GM21737 (cell line): Measurements from ENCODE around the gene PLA2G4B.

ENCODE experiments used
- ATAC-seq: cut with Tn5 transposase; IDR thresholded peaks from one replicate; pipeline ENCODE4 v1.9.1; 2021; ENCODE audit warnings: mild to moderate bottlenecking, moderate library complexity; ENCODE audit not compliant: unreplicated experiment

Gene PLA2G4B

DNA sequence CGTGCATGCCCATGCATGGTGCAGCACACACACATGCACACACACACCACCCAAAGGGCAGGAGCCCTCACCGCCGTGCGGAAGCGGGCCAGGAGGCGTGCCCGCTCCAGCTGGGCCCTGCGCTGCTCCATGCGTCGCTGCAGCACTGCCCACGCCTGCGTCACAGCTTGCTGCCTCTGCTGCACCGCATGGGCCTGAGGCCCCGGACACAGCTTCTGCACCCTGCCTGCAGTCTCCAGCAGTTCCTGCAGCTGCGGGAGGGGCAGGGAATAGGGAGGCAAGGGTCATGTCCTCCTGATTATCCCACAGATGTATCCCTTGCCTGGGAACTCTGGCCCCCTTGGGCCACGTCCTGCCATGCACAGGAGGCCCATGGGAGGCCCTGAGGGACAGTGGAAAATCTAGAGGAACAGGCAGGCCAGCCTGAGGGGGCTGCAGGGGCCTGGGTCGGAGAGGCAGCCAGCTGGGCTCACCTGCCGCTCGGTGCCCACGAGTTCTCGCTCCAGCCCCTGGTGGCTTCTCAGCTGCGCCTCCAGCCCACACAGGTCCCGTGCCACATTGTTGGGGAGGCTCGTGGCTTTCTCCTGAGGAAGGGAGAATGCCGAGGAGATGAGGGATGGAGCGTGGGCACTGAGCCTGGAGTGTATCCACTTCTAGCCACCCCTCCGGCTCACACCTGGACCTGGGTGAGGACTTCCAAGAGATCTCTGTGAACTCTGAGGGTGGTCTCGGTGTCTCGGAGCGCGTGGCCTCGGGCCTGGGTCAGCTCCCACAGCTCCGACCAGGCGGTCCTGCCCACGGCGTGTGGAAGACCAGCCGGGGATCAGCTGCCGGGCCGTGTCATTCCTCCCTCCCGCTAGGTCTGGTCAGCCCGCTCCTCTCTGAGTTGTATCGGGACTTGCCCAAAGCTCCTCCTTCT is 31.4 kb downstream of the PLA2G4B start:
- ATAC-seq = no peak

GRCh38 chr15:41870689-41871081 is 32.0 kb downstream of the PLA2G4B start:
- no peak for ATAC-seq

DNA sequence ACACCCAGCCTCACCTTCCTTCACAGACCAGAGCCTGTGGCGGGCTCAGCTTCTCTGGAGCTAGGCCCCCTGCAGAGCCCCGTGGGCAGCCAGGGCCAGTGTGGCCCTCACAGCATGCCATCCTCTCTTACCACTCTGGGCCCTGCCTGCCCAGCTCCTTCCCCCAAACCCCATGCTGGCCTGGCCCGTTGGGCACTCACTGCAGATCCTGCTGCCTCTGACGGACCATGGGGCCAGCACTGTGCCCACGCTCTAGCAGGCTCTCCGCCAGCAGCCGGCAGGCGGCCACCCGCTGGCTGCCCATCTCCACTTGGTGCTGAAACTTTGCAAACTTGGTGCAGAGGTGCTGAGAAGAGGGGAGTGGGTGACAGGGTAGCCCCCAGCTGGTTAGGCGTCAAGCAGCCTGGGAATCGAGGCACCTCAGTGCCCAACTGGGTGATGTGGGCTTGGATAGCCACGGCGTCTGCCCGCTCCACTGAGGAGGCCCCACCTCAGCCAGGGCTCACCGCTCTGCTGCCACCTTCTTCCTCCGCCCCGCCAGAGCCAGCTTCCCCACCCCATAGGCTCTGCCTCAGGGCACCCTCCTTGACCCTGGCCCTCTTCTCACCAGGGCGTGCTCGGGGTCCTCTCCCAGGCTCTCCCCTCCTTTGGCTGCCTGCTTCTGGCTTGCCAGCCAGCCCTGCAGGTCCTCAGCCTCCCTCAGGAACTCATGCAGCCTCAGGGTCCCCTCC is 32.7 kb downstream of the PLA2G4B start:
- no peak for ATAC-seq

DNA sequence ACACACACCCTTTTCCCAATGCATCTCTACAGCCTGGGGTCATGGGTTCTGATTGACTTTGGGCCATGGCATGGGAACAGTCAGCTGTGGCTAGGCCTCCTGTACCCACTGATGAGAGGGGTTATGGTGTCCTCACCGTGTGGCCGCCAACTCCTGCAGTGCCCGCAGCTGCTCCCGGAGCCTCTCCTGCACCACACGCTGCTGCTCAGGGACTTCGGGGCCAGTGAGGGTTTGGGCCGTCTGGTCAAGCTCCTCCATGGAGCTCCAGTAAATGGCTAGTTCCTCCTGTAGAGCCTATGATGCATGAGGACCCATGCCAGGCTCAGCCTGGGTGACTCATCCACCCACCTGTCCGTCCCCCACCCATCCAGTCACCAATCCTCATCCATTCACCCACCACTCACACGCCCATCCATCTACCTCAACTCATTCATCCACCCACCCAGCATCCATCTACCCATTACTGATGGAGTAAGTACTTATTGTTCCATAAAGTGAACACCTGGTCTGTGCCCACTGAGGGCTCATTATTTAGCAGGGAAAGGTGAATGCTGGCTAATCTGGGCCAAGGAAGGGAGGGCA is 33.6 kb downstream of the PLA2G4B start:
- ATAC-seq = no peak

DNA sequence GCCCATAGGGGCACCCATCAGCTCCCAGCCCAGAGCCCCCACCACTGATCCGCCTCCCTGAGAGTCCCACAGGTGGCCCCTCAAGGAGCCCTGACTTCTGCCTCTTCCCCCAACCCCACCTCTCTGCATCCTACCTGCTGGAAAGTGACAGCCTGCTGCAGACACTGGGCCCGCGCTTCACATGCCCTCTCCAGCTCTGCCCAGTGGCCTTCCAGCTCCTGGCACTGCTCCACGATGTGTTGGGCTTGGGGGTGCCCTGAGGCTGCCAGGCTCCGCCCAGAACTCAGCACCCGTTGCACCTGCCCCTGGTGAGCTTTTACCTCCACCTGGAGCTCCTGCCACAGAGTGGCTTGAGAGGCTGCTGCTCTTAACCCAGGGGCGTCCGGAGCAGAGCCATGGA is 35.1 kb downstream of the PLA2G4B start:
- ATAC-seq = no peak

- ATAC-seq = no peak
Measured at GRCh38 chr15:41874736-41875135, 36.1 kb downstream of the PLA2G4B start.

DNA sequence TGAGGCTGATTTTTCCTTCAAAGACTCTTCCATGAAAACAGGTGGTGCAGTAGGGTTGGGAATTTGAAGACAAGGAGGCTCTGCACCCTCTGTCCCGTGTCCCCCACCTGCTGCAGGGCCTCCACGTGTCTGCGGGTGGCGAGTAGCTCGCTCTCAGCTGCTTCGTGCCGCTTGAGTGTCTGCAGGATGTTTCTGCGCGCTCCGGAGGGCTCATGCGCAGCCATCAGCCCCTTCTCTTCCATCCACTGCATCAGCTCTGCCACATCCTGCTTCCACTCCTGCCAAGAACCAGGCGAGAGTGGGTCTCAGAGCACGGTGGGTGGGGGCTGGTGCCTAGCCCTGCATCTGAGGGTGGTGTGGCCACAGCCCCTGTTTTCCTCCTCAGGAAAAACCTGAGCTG is 37.4 kb downstream of the PLA2G4B start:
- no peak for ATAC-seq

GRCh38 chr15:41876689-41877088 is 38.0 kb downstream of the PLA2G4B start:
- no peak for ATAC-seq

DNA sequence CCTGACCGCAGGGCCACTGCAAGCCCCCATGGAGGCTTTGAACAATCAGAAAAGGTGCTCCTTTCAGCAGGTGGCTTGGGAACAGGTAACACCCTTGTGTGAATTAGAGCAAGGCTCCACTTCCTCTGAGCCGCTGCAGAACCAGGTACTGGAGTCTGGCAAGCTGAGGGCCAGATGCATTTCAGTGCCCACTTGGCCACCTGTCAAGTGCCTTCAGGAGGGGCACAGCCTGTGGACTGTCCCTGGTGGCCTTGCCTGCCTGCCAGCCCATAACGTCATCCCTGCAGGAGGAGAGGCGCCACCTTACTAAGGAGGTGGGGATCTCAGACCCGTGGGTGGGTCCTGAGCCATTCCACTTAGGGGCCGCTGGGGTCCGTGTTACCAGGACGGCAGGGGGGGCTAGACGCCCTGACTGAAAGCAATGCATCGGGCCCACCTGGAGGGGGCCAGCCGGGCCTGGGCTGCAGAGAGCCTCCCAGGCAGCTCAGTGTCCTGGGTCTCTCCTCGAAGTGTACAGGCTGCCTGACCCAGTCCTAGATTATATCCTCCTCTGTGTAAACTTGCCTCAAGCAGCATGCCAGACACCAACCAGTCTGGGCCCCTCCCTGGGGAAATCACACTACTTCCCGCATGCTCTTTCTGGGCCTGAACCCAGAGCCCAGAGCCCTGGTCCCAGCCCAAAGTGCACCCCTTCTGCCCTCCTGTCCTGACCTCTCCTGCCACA is 39.1 kb downstream of the PLA2G4B start:
- ATAC-seq = no peak

DNA sequence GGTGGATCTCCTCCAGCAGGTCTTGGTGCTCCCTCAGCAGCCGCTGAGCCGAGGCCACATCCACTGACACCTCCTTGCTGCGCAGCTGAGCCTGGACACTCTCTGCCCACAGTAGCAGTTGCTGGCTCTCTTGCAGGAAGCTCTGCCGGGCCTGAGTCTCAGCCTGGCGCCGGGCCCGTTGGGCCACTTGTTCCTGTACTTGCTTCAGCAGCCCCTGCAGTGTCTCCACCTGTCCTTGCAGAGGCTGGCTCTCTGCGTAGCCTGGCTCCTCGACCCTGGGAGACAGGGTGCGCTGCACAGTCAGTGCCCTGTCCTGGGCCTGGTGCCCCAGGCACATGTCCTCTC is 39.7 kb downstream of the PLA2G4B start:
- no peak for ATAC-seq

- ATAC-seq = no peak
Measured at GRCh38 chr15:41879321-41879845, 40.7 kb downstream of the PLA2G4B start.

DNA sequence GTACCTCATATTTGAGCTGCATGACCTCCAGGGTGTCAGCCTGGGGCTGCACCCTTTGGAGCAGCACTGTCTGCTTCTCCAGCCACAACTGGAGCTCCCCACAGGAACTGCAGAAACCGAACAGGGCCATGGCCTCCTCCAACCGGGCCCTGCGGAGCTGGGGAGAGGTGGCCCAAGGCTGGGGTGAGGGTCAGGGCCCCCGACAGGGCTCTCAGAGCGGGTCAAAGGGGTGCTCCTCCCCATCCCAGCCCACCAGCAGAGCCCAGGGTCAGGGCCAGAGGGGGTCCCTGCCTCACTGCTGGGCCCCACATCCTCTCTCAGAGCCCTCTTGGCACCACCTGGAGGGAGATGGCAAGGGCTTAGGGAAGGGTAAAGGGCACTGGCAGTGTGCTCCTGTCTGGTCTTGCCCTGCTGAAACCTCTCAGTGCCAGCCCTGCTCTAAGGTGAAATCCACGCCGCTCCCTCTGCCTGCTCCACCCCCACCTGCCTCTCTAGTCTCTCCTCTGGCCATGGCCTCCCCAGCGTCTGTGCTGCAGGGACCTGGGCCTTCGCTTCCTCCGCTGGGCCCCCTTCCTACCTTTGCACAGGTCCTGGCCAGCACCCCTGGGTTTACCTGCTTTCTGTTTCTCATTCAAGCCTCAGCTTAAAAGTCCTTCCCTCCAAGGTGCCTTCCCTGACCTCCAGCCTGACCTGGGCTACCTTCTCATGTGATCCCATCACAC is 41.7 kb downstream of the PLA2G4B start:
- no peak for ATAC-seq

DNA sequence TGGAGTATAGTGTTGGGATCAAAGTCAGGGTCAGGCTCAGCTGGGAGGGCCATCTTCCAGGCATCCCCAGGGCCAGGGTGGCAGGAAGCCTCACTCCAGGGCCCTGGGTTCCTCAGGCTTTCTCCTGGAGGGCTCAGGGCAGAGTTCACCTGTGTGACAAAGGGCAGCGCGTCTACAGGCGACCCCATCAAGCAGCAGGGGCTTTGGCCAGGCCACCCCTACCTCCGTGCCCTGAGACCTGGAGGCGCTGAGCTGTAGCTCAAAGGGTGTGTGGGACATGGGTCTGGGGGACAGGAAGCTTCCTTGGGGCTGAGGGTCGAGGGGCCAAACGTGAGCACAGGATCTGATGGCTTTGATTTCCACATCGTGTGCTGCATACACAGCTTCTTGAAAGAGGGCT is 42.4 kb downstream of the PLA2G4B start:
- ATAC-seq = no peak

- ATAC-seq = no peak
Measured at GRCh38 chr15:41881550-41881919, 42.9 kb downstream of the PLA2G4B start.

DNA sequence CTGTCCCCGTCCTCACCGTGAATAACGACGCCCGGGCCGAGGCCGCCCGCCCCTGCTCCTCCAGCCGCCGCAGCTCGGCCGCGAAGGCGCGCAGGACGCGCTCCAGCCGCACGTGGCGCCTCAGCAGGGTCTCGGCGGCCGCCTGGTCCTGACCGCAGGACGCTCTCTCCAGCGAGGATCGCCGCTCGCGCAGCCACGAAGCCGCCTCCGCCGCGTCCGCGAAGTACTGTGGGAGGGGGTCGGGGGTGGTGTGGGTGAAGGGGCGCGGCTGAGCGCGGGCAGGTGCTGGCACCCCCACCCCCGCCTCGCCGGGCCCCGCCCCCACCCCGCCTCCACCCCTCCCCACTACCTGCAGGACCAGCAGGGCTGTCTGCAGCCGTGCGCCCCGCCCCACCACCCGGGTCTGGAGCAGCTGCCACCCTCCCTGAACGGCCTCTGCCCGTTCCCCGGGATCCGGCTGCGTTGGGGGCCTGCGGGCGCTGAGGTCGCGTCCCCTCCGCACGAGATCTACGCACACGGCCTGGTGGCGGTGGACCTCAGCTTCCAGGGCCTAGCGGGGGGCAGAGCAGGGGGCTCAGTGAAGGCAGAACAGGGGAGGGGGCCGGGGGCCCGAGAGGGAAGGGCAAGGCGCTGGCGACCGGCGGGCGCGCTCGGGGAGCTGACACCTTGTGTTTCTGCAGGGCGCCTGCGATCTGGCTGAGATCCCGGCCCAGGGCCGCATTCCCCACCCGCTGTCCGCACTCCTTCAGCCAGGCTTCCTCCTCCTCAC is 43.5 kb downstream of the PLA2G4B start:
- ATAC-seq = no peak

DNA sequence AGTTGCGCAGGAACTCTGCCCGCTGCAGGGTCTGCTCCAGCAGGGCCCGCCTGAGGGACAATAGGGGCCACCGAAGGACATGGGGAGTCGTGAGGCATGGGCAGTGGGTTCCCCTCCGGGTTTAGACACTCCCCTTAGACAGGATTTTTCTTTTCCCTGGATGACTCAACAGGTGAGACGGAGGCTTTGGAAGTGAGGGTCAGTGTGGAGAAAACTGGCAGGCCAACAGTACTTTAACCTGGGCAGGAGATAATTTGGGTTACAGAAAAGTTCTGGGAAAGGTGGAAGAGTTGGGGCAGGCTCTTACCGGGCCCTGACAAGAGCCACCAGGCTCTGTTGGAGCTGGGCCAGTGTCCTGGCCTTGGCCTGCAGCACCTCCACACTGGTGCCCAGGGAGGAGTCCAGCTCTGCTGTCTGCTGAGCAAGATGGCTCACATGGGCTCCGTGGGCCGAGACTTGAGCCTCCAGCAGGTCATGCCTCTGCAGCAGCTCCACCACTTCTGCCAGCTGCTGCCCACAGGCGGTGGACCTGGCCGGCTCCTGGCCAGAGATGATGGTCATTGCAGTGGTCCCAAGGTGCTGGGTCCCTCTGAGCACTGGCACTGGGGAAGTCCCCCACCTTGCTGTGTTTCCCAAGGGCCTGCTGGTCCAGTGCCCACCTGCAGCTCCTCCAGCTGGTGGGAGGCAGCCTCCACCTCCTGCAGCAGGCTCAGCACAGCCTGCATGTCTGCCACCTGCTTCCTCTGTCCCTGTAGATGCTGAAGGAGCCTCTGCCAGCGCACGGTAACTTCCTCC is 44.2 kb downstream of the PLA2G4B start:
- no peak for ATAC-seq

DNA sequence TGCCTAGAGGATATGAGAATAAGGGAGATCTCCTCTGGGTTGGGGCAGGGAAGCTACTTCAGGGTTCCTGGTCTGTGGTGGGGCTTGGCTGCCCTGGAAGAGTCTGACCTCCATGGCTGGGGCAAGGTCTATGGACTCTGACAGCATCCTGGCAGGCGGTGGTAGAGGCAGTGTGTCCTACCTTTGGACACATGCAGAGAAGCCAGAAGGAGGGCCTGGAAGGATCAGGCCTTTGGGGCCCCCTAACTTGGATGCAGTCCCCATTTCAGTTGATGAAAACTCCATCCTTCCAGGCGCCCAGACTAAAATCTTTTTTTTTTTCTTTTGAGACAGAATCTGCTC is 44.8 kb downstream of the PLA2G4B start:
- ATAC-seq = no peak

DNA sequence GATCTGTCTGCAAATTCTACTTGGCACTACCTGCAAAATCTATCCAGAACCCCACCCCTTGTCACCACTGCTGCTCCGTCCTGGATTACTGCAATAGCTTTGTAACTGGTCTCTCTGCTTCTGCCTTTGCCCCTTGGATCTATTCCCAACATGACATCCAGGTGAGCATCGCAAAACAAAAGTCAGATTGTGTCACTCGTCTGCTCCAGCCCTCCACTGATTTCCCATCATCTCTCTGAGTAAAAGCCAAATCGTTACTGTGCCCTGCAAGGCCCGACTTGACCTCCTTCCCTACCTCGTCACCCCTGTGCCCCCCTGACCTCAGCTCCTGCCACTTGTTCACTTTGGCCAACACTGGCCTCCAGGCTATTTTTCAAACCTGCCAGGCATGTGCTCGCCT is 45.8 kb downstream of the PLA2G4B start:
- no peak for ATAC-seq

DNA sequence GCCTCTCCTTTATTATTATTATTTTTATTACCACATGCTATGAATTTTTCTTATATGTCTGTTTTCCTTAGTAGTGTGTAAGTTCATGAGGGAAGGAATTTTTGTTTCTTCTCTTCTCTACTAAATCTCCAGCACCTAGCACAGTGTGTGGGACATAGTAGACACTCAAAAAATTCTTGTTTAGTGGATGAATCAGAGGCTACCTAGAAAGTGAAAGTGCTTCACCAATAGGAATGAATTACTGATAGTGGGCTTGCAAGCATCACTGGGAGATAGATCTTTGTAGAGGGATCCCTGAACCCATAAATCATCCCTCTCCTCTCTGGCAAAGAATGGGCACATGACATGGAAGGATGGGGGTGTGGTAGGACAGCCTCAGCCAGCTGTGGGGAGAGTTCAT is 46.7 kb downstream of the PLA2G4B start:
- no peak for ATAC-seq
